Stimulated activated effector memory CD8-positive, alpha-beta T cell treated with anti-CD3 and anti-CD28 coated beads, Interleukin-12 subunit alpha, Interleukin-12 subunit beta, amount 100 ng/mL, for 72 hours (primary cell): Measurements from ENCODE around the gene UBC.
"Not testable (repeated sequence)": the region's sequence is repeated elsewhere in the genome, so short reads cannot be mapped to it uniquely, and the experiment has no call there.

Experiments used
- ATAC-seq: fragments of 150-1000 bp; cut with Tn5 transposase; 2 replicates; pipeline ENCODE4 v1.10.0; 2021
- DNase-seq, 2 donors: peaks; one replicate each; pipeline ENCODE4 v3.0.0; 2021 to 2022; ENCODE audit warnings: low spot score in 2 of 2
- H3K27ac Mint-ChIP-seq: one replicate; pipeline ENCODE4 v1.8.0; 2022; ENCODE audit warnings: mild to moderate bottlenecking, mixed read lengths
- H3K36me3 Mint-ChIP-seq: one replicate; pipeline ENCODE4 v1.8.0; 2022; ENCODE audit warnings: mild to moderate bottlenecking, mixed read lengths
- H3K4me1 Mint-ChIP-seq: one replicate; pipeline ENCODE4 v1.8.0; 2022; ENCODE audit warnings: mixed read lengths
- H3K4me3 Mint-ChIP-seq: one replicate; pipeline ENCODE4 v1.8.0; 2022; ENCODE audit warnings: mild to moderate bottlenecking, mixed read lengths
- H3K9me3 Mint-ChIP-seq: one replicate; pipeline ENCODE4 v1.8.0; 2022; ENCODE audit warnings: mixed read lengths

Gene UBC

DNA sequence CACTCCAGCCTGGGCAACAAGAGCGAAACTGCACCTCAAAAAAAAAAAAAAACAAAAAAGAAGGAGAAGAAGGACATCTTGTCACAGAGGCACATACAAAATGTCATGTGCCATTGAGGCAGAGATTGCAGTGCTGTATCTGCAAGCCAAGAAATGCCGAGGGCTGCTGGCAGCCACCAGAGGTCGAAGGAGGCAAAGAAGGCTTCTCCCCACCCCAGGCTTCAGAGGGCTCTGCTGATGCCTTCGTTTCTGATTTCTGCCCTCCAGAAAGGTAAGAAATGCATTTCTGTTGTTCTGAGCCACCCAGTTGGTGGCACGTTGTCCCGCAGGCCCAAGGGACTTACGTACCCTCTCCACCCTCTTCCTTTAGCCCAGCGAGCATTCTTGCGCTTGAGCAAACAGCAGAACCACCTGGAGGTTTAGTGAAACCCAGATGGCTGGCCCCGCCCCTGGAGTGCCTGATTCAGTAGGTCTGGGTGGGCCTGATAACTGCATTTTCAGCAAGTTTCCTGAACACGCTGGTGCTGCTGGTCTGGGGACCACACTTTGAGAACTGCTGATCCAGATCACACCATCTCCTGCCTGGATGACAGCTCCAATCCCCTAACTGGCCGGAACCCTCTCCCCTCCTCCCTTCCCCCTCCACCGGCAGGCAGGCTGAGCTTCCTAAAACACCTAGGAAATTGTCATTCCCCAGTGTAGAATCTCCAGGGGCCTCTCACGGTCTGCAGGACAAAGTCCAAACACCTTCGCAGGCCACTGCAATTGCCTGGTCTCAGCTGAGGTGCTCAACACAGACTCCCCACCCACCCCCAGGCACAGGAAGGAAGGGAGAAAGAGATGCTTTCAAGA lies 29.6 kb downstream of the UBC start:
- Mint-ChIP-seq H3K36me3 (peaks cover 4% of the 10 kb centered on the region), H3K4me3 (no peak overlapping the region), H3K9me3 (no peaks in the 10 kb centered on the region), H3K4me1 (peaks cover 9% of the 10 kb centered on the region), H3K27ac (no peak overlapping the region)
- ATAC-seq, result no peak
- DNase-seq, result no peak

DNA sequence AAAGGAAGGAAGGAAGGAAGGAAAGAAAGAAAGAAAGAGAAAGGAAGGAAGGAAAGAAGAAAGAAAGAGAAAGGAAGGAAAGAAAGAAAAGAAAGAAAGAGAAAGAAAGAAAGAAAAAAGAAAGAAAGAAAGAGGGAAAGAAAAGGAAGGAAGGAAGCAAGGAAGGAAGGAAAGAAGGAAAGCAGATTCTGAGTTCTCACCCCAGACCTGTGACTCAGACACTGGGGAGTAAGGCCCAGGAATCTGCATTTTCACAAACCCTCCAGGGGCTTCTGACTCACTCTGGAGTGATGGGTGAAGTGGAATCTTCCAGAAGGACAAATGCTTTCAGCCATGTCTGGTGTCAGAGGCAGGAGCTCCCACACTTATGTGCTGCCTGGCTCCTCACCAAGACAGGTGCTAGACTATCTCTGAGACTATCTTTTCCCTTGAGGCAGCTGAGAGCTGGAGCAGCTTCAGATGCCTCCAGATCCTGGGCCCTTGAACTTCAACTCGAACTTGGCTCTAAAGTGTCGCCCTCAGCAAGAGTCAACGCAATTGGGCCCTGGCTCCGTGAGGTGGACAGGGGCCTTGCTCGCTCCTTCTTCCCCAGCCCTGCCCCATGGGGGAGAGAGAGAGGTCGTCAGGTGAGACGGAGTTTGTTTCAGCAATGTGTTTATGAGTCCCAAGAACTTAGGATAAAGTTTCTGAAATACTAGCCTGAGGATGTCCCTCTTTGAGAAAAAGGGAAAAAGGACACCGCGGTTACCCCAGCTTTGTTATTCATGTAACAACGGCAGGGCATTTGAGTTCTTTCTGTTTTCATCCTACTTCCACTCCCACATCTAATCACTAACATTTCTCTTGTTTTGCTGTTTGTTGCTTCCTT lies 31.0 kb downstream of the UBC start:
- H3K9me3 Mint-ChIP-seq, result no peaks in the 10 kb centered on the region
- H3K27ac Mint-ChIP-seq, result peak overlapping the region; percentile 29
- ATAC-seq (peak; percentile 6), DNase-seq (no peak)
- no peak overlapping the region for H3K4me3 Mint-ChIP-seq
- peaks cover 9% of the 10 kb centered on the region for H3K4me1 Mint-ChIP-seq
- H3K36me3 Mint-ChIP-seq, result peaks cover 4% of the 10 kb centered on the region

GRCh38 chr12:124881123-124881522 lies 33.3 kb downstream of the UBC start:
- Mint-ChIP-seq H3K4me3 (no peak overlapping the region), H3K9me3 (no peaks in the 10 kb centered on the region), H3K27ac (peak overlapping the region; percentile 67), H3K4me1 (peaks cover 9% of the 10 kb centered on the region), H3K36me3 (peaks cover 4% of the 10 kb centered on the region)
- DNase-seq (no peak), ATAC-seq (peak; percentile 27)

GRCh38 chr12:124880335-124880734 lies 34.1 kb downstream of the UBC start:
- not testable (repeated sequence) for H3K4me3 Mint-ChIP-seq, H3K27ac Mint-ChIP-seq

DNA sequence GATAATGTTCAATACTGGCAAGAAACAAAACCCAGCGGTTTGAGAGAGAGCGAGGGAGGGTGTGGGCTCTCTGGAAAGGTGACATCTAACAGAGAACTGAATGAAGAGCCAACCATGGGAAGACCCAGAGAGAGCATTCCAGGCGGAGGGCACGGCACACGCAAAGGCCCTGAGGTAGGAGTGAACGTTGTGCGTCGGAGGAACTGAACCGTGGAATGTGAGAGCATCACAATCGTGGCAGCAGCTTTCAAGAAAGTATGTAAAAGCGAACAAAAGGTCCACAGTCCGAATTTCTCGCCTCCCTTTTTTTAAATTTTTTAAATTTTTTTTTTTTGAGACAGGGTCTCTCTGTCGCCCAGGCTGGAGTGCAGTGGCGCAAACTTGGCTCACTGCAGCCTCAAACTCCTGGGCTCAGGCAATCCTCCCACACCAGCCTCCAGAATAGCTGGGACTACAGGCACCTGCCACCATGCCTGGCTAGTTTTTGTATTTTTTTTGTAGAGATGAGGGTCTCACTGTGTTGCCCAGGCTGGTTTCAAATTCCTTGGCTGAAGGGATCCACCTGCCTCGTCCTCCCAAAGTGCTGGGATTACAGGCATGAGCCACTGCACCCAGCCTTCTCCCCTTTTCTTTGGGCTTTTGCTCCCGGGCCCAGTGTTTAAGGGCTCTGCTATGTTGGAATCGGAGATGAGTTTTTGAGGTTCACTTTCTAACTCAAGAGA lies 35.5 kb downstream of the UBC start:
- H3K4me1 Mint-ChIP-seq, result peaks cover 9% of the 10 kb centered on the region
- H3K9me3 Mint-ChIP-seq, result no peaks in the 10 kb centered on the region
- no peak overlapping the region for H3K4me3 Mint-ChIP-seq
- H3K36me3 Mint-ChIP-seq, result peaks cover 4% of the 10 kb centered on the region
- no peak overlapping the region for H3K27ac Mint-ChIP-seq
- ATAC-seq (no peak), DNase-seq (no peak)

More at GRCh38 chr12:124880335-124880734, 34.1 kb downstream of the UBC start:
- not testable (repeated sequence) for H3K4me1 Mint-ChIP-seq, H3K9me3 Mint-ChIP-seq, DNase-seq, H3K36me3 Mint-ChIP-seq
- peak; percentile 66 for ATAC-seq

DNA sequence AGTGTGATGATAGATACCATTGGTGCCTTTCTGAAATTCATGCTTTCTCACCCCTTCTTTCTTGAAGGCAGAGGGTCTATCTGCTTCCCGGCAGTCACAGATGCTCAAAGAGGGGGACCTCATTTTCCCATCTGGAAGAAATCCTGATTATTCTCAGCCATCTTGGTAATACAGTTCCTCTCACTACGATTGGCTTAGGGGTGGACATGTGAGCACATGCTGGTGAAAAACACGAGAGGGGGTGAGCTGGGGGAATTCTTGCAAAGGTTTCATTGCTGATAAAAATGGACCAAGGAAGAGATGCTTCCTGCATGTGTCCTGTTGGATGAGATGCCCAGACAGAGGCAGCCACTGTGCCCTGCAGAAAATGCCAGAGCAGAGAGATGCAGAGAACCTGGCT lies 37.0 kb downstream of the UBC start:
- ATAC-seq (no peak), DNase-seq (no peak)
- peaks cover 4% of the 10 kb centered on the region for H3K36me3 Mint-ChIP-seq
- no peak overlapping the region for H3K27ac Mint-ChIP-seq
- H3K9me3 Mint-ChIP-seq, result no peaks in the 10 kb centered on the region
- no peak overlapping the region for H3K4me3 Mint-ChIP-seq
- H3K4me1 Mint-ChIP-seq, result peaks cover 9% of the 10 kb centered on the region

DNA sequence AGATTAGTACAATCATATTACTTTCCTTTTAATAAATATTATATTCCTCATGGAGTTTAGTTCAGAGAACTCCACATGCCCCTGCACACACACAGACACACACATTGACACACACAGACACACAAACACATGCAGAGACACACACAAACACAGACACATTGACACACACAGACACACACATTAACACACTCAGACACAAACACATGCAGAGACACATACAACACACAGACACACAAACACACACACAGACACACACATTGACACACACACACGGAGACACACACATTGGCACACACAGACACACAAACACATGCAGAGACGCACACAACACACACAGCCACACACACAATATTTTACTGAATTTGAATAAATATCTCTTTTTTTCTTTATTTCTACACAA lies 38.3 kb downstream of the UBC start:
- ATAC-seq, result no peak
- no peak overlapping the region for H3K27ac Mint-ChIP-seq
- no peaks in the 10 kb centered on the region for H3K36me3 Mint-ChIP-seq
- no peak overlapping the region for H3K4me3 Mint-ChIP-seq
- no peak for DNase-seq
- no peaks in the 10 kb centered on the region for H3K9me3 Mint-ChIP-seq
- H3K4me1 Mint-ChIP-seq, result peaks cover 5% of the 10 kb centered on the region

DNA sequence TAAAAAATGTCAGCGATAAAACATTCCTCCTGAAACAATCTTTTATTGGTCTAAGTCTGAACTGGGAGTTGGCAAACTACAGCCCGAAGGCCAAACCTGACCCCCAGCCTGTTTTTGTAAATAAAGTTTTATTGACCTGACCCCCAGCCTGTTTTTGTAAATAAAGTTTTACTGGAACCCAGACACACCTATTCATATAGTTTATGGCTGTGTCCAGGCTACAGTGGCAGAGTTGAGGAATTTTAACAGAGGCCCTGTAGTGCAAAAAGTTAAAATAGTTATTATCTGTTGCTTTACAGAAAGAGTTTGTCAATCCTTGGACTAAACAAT lies 38.7 kb downstream of the UBC start:
- H3K4me3 Mint-ChIP-seq, result no peak overlapping the region
- peaks cover under 1% of the 10 kb centered on the region for H3K4me1 Mint-ChIP-seq
- DNase-seq (no peak), ATAC-seq (no peak)
- no peaks in the 10 kb centered on the region for H3K36me3 Mint-ChIP-seq
- no peak overlapping the region for H3K27ac Mint-ChIP-seq
- H3K9me3 Mint-ChIP-seq, result no peaks in the 10 kb centered on the region

GRCh38 chr12:124874988-124875802 lies 39.3 kb downstream of the UBC start:
- Mint-ChIP-seq H3K36me3 (no peaks in the 10 kb centered on the region), H3K4me1 (no peaks in the 10 kb centered on the region), H3K4me3 (no peak overlapping the region), H3K9me3 (no peaks in the 10 kb centered on the region), H3K27ac (no peak overlapping the region)
- DNase-seq, result no peak
- no peak for ATAC-seq

DNA sequence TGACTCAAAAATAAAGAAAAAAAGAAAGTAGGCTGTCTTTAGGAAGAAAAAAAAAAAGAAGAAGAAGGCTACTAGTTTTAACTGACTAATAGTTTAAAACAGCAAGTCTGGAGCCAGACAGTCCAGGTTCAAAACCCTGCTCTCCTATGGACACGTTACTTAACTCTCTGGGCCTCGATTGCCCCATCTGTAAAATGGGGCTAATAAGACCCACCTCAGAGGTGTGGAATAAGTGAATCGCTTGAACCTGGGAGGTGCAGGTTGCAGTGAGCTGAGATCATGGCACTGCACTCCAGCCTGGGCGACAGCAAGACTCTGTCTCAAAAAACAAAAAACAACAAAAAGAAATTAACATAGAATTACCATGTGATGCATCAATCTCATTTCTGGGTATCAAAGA lies 40.3 kb downstream of the UBC start:
- H3K9me3 Mint-ChIP-seq, result no peaks in the 10 kb centered on the region
- peaks cover 4% of the 10 kb centered on the region for H3K4me1 Mint-ChIP-seq
- H3K27ac Mint-ChIP-seq, result no peak overlapping the region
- no peak for ATAC-seq
- H3K36me3 Mint-ChIP-seq, result no peaks in the 10 kb centered on the region
- H3K4me3 Mint-ChIP-seq, result no peak overlapping the region
- no peak for DNase-seq

DNA sequence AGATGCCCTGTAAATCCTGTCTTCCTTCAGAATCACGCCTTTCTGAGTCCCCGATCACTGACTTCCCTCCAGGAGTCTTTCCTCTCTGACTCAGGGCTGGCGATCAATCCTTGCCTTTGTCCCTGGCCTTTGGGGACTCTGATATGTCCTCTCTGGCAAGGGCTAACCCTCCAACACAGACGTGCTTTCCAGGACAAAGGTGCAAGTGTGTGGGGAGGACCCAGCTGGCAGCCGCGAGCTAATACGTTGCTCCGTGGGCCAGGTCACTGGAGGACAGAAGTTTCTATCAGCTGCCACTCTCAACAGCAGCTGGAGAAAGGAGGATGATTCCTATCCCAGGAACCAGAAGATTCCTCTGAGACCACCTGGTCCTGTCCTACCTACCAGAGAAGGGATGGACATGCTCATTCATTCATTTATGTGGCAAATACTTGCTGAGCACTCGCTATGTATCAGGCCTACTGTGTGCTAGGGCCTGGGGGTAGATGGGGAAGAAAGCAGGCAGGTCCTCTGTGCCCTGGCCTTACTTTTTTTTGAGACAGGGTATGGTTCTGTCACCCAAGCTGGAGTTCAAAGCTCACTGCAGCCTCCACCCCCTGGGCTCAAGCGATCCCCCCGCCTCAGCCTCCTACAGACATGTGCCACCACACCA lies 42.3 kb downstream of the UBC start:
- no peak for DNase-seq
- Mint-ChIP-seq H3K4me3 (no peak overlapping the region), H3K27ac (no peak overlapping the region), H3K36me3 (no peaks in the 10 kb centered on the region), H3K9me3 (no peaks in the 10 kb centered on the region), H3K4me1 (peaks cover 13% of the 10 kb centered on the region)
- ATAC-seq, result no peak

- Mint-ChIP-seq H3K36me3 (no peaks in the 10 kb centered on the region), H3K4me1 (peaks cover 18% of the 10 kb centered on the region), H3K9me3 (no peaks in the 10 kb centered on the region), H3K4me3 (no peak overlapping the region), H3K27ac (no peak overlapping the region)
- DNase-seq (no peak), ATAC-seq (no peak)
These were observed 43.2 kb downstream of the UBC start for GRCh38 chr12:124871297-124871696.

DNA sequence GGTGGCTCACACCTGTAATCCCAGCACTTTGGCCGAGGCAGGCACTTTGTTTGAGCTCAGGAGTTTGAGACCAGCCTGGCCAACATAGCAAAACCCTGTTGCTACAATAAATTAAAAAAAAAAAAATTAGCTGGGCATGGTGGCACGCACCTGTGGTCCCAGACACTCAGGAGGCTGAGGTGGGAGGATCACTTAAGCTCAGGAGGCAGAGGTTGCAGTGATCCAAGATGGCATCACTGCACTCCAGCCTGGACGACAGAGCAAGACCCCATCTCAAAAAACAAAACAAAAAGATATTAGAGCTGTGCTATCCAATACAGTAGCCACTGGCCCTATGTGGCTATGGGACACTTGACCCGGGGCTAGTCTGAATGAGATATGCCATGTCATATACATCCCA lies 43.9 kb downstream of the UBC start:
- no peaks in the 10 kb centered on the region for H3K9me3 Mint-ChIP-seq
- no peak overlapping the region for H3K27ac Mint-ChIP-seq
- no peak for DNase-seq
- no peaks in the 10 kb centered on the region for H3K36me3 Mint-ChIP-seq
- no peak for ATAC-seq
- H3K4me3 Mint-ChIP-seq, result no peak overlapping the region
- H3K4me1 Mint-ChIP-seq, result peaks cover 18% of the 10 kb centered on the region

DNA sequence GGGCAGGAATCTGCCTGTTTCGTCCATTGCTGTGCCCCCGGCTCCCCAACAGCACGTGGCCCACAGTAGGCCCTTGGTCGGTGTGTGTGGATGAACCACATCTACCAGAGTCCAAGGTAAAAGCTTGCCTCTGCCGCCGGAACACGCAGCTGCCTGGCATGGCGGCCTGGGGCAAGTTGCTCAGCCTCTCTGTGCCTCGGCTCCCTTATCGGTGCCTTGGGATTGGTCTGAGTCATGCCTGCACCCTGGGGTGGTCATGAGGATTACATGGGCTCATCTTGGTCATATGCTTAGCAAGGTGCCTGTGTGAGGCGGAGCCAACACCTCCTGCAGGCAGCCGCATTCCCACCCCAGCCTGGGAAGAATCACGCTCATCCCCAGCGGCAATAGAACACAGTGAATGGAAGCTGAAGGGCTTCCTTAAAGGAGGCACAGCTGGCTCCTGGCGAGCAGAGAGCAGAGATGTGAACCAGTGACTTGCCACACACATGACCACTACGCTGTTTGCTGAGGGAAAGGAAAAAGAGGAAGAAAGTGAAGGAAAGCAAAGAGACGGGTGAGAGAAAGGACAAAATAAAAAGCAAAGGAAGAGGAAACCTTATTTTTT lies 45.3 kb downstream of the UBC start:
- no peaks in the 10 kb centered on the region for H3K9me3 Mint-ChIP-seq
- no peak overlapping the region for H3K27ac Mint-ChIP-seq
- H3K36me3 Mint-ChIP-seq, result peaks cover 4% of the 10 kb centered on the region
- no peak overlapping the region for H3K4me3 Mint-ChIP-seq
- H3K4me1 Mint-ChIP-seq, result peaks cover 23% of the 10 kb centered on the region
- ATAC-seq (peak; percentile 31), DNase-seq (no peak)
